GM21786 (cell line): Measurements from ENCODE around the gene MT1B.

Experiments
- ATAC-seq: cut with Tn5 transposase; IDR thresholded peaks from one replicate; pipeline ENCODE4 v1.9.1; 2021; ENCODE audit not compliant: unreplicated experiment

Gene MT1B

GRCh38 chr16:56683424-56684172 lies 31.9 kb downstream of the MT1B start:
- ATAC-seq = no peak

- ATAC-seq = no peak
These were observed 32.7 kb downstream of the MT1B start for GRCh38 chr16:56684256-56684925.

- no peak for ATAC-seq
These were observed 33.4 kb downstream of the MT1B start for GRCh38 chr16:56684926-56685590.

- ATAC-seq = no peak
These were observed 35.1 kb downstream of the MT1B start for GRCh38 chr16:56686758-56687157.

- no peak for ATAC-seq
These were observed 37.1 kb downstream of the MT1B start for GRCh38 chr16:56688762-56689161.

GRCh38 chr16:56689171-56689570 lies 37.5 kb downstream of the MT1B start:
- ATAC-seq = no peak

GRCh38 chr16:56690420-56691122 lies 38.9 kb downstream of the MT1B start:
- no peak for ATAC-seq

- ATAC-seq = no peak
These were observed 40.2 kb downstream of the MT1B start for GRCh38 chr16:56691885-56692284.

- no peak for ATAC-seq
These were observed 43.6 kb downstream of the MT1B start for GRCh38 chr16:56695246-56695645.

GRCh38 chr16:56697456-56698155 lies 45.9 kb downstream of the MT1B start:
- no peak for ATAC-seq

GRCh38 chr16:56700195-56700594 lies 48.5 kb downstream of the MT1B start:
- ATAC-seq = no peak

- no peak for ATAC-seq
These were observed 48.9 kb downstream of the MT1B start for GRCh38 chr16:56700631-56701030.

- no peak for ATAC-seq
These were observed 49.8 kb downstream of the MT1B start for GRCh38 chr16:56701534-56701933.
